ENCODE results near the gene DUSP19. TPM values are rescaled to one million over a fixed set of nuclear protein-coding genes. Genes with fewer than 3 reads are reported as not detected.

Gene DUSP19
- total and polyA plus RNA-seq, 2 of the 8 experiments (the other 6 are each of a cell fraction or from before 2014, with no cell fraction given), result 0.73 to 2.3 TPM

DNA sequence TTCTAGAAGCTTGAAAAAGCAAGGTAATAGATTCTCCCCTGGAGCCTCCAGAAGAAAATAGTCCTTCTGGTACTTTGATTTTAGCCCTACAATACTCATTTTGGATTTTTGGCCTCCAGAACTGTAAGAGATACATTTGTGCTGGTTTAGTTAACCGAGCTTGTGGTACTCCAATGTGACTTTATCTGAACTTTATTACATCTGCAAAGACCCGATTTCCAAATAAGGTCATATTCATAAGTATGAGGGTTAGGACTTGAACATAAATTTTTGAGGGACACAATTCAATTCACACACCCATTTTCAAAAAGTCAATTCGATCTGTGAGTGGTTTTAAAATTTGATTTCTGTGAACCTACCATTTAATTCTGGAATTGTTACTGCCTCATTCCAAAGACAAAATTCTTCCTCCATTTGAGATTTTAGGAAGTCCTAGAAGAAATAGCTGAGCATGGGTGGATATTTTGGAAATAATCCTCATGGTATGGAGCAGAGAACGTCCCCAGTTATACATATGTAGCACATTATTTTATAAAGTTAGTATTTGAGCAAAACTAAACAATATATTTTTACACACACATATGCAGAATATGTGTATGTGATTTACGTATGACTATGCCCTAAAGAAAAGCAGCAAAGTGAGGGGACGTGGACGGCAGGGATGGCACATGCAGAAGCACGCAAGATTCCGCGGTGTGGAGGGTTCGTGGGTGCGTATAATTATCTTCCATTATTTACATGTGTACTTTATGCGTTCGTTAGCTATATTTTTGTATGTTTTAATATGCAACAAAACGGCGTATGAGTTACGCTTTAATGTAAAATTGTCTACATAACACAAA, 44.8 kb downstream of the DUSP19 start (continued):
- TF ChIP-seq TEAD4 (IDR thresholded peaks at IDR 0.05; ENCODE audit: low read depth, low read length) (no peak), POLR2AphosphoS5 (IDR thresholded peaks at IDR 0.05; ENCODE audit: low read depth, low read length) (no peak), EGR1 (IDR thresholded peaks at IDR 0.05; ENCODE audit: borderline replicate concordance, low read depth, low read length) (no peak), CHD1 (IDR thresholded peaks at IDR 0.05; ENCODE audit: low read depth, low read length) (no peak)
